NCI-H2227 (cell line): ENCODE results near the gene MAG.
A peak's percentile ranks its signal among the peaks of the same experiment; 100 is the strongest.

Source experiments
- DNase-seq: peaks from one replicate; lab custom pipeline; 2025; ENCODE audit not compliant: unreplicated experiment; lab: John Stamatoyannopoulos, UW

MAG gene, protein sequence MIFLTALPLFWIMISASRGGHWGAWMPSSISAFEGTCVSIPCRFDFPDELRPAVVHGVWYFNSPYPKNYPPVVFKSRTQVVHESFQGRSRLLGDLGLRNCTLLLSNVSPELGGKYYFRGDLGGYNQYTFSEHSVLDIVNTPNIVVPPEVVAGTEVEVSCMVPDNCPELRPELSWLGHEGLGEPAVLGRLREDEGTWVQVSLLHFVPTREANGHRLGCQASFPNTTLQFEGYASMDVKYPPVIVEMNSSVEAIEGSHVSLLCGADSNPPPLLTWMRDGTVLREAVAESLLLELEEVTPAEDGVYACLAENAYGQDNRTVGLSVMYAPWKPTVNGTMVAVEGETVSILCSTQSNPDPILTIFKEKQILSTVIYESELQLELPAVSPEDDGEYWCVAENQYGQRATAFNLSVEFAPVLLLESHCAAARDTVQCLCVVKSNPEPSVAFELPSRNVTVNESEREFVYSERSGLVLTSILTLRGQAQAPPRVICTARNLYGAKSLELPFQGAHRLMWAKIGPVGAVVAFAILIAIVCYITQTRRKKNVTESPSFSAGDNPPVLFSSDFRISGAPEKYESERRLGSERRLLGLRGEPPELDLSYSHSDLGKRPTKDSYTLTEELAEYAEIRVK

DNA sequence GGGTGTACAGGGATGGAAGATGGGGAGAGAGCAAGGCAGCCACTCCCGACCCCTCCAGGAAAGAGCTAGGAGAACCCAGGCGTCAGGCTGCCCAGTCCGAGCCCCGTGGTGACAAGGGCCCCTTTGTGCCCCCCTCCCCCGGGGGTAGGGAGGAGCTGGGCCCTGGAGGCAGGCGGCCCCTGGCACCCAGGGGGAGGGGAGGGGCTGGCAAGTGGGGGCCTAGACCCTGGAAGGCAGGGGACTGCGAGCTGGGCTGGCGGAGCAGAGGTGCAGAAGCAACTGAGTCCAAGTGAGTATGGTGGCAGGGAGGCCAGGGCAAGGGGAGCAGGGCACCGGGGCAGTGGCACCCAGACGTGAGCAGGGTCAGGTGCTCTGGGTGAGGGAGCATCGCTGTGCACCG lies at the start of gene MAG:
TSS of gene MAG (plus strand) at position 246 of the 400 bp plus-strand sequence. CDS start 3,248 bp downstream, outside the sequence.
- no peak for DNase-seq

- no peak for DNase-seq
Measured at GRCh38 chr19:35246466-35247092, 45.4 kb upstream of the MAG start.

- DNase-seq = peak; percentile 98
Measured at GRCh38 chr19:35247526-35248309, 44.2 kb upstream of the MAG start.

DNA sequence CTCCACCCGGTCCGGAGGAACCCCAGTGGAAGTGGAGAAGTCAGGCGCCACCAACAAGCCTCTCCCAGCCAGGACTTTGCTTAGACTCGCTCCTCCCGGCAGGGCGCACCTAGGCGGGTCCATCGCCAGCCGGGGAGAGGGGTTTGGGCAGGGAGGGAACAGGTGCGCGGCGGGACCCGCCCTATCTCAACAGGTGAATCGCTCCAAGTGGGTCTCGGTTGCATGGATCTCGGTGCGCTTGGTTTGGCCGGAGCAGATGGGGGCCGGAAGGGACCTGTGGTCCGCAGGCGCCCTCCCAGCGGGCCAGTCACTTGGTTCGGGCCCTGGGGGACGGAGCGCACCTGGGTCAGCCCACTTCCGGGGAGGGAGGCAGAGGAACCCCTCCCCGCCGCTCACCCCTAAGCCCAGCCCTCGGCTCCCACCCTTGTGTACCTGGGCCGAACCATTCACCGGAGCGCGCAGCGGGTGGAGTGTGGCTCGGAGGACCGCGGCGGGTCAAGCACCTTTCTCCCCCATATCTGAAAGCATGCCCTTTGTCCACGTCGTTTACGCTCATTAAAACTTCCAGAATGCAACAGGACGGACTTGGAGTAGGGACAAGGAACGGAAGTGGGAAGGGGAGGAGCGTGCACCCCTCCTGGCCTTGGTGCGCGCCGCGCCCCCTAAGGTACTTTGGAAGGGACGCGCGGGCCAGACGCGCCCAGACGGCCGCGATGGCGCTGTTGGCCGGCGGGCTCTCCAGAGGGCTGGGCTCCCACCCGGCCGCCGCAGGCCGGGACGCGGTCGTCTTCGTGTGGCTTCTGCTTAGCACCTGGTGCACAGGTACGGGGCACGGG lies 43.4 kb upstream of the MAG start, which contains the start of gene LSR:
TSS of gene LSR (plus strand) at position 693 of the 836 bp plus-strand sequence. CDS start at position 714, 21 bp downstream.
- DNase-seq = peak; percentile 97

DNA sequence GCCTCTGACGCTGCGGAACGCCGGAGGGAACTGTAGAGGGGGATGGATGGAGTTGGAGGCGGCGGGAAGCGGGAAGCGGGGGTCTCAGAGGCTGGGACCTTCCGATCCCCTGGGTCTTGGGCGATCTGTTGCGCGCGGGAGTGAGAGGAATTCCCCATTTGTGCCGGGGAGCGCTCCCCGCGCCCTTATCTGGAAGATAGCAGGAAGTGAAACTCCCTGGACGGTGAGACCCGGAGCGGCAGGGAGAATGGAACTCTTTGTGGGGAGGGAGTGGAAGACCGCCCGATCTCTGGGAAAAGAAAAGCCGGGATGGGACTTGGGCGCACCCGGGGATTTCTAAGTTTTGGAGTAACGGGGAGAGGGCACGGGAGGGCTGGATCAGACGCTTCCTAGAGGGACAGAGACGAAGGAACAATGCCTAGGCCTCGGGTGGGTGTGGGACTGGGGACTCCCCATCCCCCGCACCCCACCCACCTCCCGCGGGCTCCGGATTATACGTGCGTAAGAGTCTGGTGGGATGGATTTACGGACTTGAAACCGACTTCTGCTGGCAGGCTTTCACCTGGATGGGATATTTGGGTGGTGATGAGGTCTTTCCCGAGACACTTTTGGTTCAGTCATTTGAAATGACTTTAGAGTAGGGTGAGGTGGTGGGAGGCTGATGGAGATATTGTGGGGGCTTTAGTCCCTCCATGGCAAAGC lies 42.7 kb upstream of the MAG start:
- peak; percentile 77 for DNase-seq

GRCh38 chr19:35249848-35250711 lies 41.9 kb upstream of the MAG start:
- no peak for DNase-seq

DNA sequence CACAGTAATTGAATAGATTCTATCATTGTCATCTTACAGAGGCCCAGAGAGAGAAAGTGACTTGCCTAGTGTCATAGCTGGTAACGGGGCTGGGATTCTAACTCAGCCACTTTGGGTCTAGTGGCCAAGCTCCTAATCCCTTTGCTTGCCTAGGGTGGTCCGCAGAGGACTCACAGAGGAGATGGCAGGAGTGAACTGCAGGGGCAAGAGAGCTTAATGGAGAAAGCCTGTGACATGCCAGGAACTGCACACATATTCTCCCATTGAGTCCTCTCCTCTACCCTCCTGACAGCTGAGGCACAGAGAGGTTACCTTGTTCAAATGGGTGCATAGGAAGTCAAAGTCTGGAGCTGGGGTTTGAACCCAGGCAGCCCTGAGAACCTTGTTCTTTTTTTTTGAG lies 40.5 kb upstream of the MAG start:
- DNase-seq = no peak

- no peak for DNase-seq
Measured at GRCh38 chr19:35253316-35254286, 38.4 kb upstream of the MAG start.

GRCh38 chr19:35254341-35255297 lies 37.3 kb upstream of the MAG start:
- DNase-seq = no peak

- no peak for DNase-seq
Measured at GRCh38 chr19:35256566-35256965, 35.4 kb upstream of the MAG start.

- no peak for DNase-seq
Measured at GRCh38 chr19:35257113-35257461, 34.9 kb upstream of the MAG start.

GRCh38 chr19:35260694-35261304 lies 31.2 kb upstream of the MAG start:
- peak; percentile 68 for DNase-seq

DNA sequence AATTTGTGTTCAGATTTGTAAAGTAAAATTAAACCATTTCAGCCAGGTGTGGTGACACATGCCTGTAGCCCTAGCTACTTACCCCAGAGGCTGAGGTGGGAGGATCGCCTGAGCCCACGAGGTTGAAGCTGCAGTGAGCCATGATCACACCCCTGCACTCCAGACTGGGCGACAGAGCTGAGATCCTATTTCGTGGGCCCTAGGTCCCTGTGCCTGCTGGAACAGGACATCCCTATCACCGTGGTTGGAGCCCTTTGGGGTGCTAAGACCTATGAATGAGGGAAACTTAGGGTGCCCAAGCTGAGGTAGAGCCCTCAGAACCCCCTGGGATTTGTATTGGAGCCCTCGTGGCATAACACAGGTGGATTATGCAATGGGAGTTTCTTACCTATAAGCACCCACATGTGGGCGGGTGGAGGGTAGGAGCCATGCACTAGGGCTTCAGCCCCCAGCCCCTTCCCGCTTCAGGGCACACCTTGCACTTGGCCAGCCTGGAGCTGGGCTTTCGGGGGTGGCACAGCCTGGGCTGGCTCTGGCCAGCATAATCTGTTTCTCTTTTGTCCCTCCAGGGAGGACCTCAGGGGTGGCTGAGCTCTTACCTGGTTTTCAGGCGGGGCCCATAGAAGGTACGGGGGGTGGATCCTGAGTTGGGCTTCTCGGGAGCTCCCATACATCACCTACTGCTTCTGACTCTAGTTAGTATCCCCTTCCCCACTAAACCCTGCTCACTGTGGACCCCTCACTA lies 30.4 kb upstream of the MAG start:
- no peak for DNase-seq

DNA sequence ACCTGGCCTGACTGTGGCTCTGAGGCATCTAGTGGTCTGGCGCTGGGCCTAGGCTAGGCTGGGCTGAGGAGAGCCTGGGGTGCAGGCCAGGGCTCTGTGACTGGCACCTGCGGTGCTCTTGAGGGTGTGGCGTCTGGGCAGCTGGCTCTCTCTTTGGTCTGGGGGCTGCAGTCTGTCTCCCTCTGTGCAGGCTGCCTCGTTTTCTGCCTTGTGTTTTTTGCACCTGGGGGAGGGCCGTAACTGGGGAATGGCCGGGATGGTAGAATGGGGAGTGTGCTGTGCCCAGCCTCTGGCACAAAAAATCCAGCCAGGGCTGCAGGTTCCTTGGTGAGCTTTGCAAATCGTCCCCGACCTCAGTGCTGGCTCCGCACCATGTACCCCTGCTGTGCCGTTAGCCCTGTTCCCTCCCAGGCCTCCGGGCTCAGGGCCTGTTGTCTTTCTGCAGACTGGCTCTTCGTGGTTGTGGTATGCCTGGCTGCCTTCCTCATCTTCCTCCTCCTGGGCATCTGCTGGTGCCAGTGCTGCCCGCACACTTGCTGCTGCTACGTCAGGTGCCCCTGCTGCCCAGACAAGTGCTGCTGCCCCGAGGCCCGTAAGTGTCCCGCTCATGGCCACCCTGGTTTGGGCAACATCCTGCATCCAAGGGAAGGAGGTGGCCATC lies 29.7 kb upstream of the MAG start:
- peak; percentile 71 for DNase-seq
